ENCODE measurements around the gene PITX1. TPM values are rescaled to one million over a fixed set of nuclear protein-coding genes. Genes with fewer than 3 reads are reported as not detected.

The PITX1 gene
- total RNA-seq, 3 donors from 2014 or later = 0.15 to 2.1 (median 0.33) TPM

GRCh38 chr5:135008981-135009735, 24.9 kb downstream of the PITX1 start:
- TF ChIP-seq, protein P1, sequence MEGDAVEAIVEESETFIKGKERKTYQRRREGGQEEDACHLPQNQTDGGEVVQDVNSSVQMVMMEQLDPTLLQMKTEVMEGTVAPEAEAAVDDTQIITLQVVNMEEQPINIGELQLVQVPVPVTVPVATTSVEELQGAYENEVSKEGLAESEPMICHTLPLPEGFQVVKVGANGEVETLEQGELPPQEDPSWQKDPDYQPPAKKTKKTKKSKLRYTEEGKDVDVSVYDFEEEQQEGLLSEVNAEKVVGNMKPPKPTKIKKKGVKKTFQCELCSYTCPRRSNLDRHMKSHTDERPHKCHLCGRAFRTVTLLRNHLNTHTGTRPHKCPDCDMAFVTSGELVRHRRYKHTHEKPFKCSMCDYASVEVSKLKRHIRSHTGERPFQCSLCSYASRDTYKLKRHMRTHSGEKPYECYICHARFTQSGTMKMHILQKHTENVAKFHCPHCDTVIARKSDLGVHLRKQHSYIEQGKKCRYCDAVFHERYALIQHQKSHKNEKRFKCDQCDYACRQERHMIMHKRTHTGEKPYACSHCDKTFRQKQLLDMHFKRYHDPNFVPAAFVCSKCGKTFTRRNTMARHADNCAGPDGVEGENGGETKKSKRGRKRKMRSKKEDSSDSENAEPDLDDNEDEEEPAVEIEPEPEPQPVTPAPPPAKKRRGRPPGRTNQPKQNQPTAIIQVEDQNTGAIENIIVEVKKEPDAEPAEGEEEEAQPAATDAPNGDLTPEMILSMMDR (IDR thresholded peaks at IDR 0.05) = no peak
- TF ChIP-seq POLR2AphosphoS5 (IDR thresholded peaks at IDR 0.05) (no peak), POLR2A (IDR thresholded peaks at IDR 0.05) (no peak)
- Histone ChIP-seq H3K27ac (no peak overlapping the region), H3K4me1 (peaks cover 0 to 5% of the 10 kb centered on the region in 2 donors), H3K4me3 (no peak overlapping the region), H3K36me3 (no peaks in the 10 kb centered on the region), H3K9me3 (no peaks in the 10 kb centered on the region), H3K27me3 (no peaks in the 10 kb centered on the region)
- intact Hi-C loops (cut with DNase I; ENCODE audit: low total_unique reads) = no loop called here
- peak in 1 of 2 donors; percentile 28 for DNase-seq (ENCODE audit: low spot score in 2 of 2)

DNA sequence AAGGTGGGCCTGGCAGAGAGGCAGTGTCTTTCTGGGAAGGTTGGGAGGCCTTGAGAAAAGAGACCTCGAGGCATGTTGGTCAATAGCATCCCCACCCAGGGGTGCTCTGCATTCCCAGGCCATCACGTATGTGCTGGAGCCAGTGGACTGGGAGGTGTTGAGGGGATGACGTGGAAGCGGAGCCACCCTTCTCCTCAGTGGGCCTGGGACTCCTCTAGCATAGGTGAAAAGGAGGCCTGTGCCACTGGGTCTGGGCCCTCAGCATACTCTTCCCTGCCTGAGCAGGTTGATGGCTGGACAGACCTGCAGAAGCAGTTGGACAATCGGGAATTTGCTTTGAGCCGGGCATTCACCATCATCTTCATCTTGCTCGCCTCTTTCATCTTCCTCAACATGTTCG, 25.5 kb downstream of the PITX1 start:
- H3K27ac ChIP-seq = no peak overlapping the region
- no peak for TF ChIP-seq POLR2AphosphoS5 (IDR thresholded peaks at IDR 0.05)
- no peak for TF ChIP-seq POLR2A (IDR thresholded peaks at IDR 0.05)
- TF ChIP-seq, protein P1 (IDR thresholded peaks at IDR 0.05) = no peak
- intact Hi-C loops (cut with DNase I; ENCODE audit: low total_unique reads) = no loop called here
- H3K27me3 ChIP-seq = no peaks in the 10 kb centered on the region
- no peaks in the 10 kb centered on the region for H3K36me3 ChIP-seq
- DNase-seq (ENCODE audit: low spot score in 2 of 2) = peak in 1 of 2 donors; percentile 19
- no peaks in the 10 kb centered on the region for H3K4me1 ChIP-seq
- no peaks in the 10 kb centered on the region for H3K9me3 ChIP-seq
- H3K4me3 ChIP-seq = no peak overlapping the region

DNA sequence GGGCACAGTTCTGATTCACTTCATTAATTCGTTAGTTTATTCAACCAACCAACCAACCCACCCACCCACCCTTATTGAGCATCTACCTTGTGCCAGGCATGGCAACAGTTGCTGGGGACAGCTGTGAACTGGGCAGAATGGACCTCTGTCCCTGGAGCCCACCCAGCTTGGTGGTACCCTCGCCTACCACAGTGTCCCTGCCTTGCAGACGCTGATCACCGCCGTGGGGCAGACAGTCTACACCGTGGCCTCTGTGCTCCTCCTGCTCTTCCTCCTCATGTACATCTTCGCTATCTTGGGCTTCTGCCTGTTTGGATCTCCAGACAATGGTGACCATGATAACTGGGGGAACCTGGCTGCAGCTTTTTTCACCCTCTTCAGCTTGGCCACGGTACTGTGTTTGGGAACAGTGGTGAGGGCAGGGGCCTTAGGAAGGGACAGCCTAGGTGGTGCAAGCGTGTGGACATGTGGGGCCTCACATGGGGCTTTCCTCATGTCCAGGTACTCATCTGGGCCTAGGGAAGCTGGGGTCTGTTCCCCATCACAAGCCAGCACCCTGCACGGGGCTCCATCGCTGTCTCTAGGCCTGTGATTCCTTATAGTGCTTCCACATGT, 26.2 kb downstream of the PITX1 start:
- intact Hi-C loops (cut with DNase I; ENCODE audit: low total_unique reads) = no loop called here
- Histone ChIP-seq H3K9me3 (no peaks in the 10 kb centered on the region), H3K27ac (no peak overlapping the region), H3K4me3 (no peak overlapping the region), H3K27me3 (no peaks in the 10 kb centered on the region), H3K4me1 (no peaks in the 10 kb centered on the region), H3K36me3 (no peaks in the 10 kb centered on the region)
- no peak for DNase-seq (ENCODE audit: low spot score in 2 of 2)
- TF ChIP-seq POLR2AphosphoS5 (IDR thresholded peaks at IDR 0.05) = no peak
- TF ChIP-seq, protein P1 (IDR thresholded peaks at IDR 0.05) = no peak

DNA sequence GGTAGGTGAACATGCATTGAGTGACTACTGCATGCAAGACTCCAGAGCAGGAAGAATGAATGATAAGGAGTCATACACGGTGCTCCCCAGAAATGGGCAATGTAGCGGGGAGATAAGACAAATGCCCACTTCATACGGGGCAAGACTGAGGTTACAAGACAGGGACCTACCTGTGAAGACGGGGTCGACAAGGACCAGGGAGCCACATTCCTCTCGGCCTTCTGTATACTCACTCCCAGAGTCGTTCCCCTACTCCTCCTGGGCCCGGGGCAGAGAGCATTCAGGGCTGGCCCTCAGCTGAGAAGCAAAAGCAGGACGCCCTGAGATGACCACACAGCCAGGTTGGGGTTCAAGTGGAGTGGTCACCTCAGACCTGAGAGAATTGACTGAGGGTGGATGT, 26.7 kb downstream of the PITX1 start:
- H3K27me3 ChIP-seq = no peaks in the 10 kb centered on the region
- H3K36me3 ChIP-seq = no peaks in the 10 kb centered on the region
- no peak overlapping the region for H3K4me3 ChIP-seq
- no peak for TF ChIP-seq POLR2A (IDR thresholded peaks at IDR 0.05)
- TF ChIP-seq POLR2AphosphoS5 (IDR thresholded peaks at IDR 0.05) = no peak
- TF ChIP-seq, protein P1 (IDR thresholded peaks at IDR 0.05) = no peak
- H3K27ac ChIP-seq = no peak overlapping the region
- no peak for DNase-seq (ENCODE audit: low spot score in 2 of 2)
- no peaks in the 10 kb centered on the region for H3K9me3 ChIP-seq
- intact Hi-C loops (cut with DNase I; ENCODE audit: low total_unique reads) = no loop called here
- no peaks in the 10 kb centered on the region for H3K4me1 ChIP-seq

GRCh38 chr5:135005076-135005475, 29.0 kb downstream of the PITX1 start:
- intact Hi-C loops (cut with DNase I; ENCODE audit: low total_unique reads) = no loop called here
- no peaks in the 10 kb centered on the region for H3K27me3 ChIP-seq
- no peaks in the 10 kb centered on the region for H3K36me3 ChIP-seq
- H3K9me3 ChIP-seq = no peaks in the 10 kb centered on the region
- DNase-seq (ENCODE audit: low spot score in 2 of 2) = no peak
- no peak overlapping the region for H3K4me3 ChIP-seq
- TF ChIP-seq POLR2AphosphoS5 (IDR thresholded peaks at IDR 0.05) (no peak), POLR2A (IDR thresholded peaks at IDR 0.05) (no peak)
- TF ChIP-seq, protein P1 (IDR thresholded peaks at IDR 0.05) = no peak
- H3K4me1 ChIP-seq = no peaks in the 10 kb centered on the region
- no peak overlapping the region for H3K27ac ChIP-seq
